NCI-H2029 (cell line): ENCODE measurements around the gene ACP7.
"Not testable (repeated sequence)": the region's sequence is repeated elsewhere in the genome, so short reads cannot be mapped to it uniquely, and the experiment has no call there.

Source experiments
- DNase-seq: peaks from one replicate; lab custom pipeline; 2025; lab: John Stamatoyannopoulos, UW

The ACP7 gene

GRCh38 chr19:39106194-39106593, 22.0 kb downstream of the ACP7 start:
- DNase-seq = no peak

GRCh38 chr19:39109641-39110040, 25.5 kb downstream of the ACP7 start:
- DNase-seq = no peak

- peak; percentile 51 for DNase-seq
Measured at GRCh38 chr19:39110263-39110967, 26.2 kb downstream of the ACP7 start.

- no peak for DNase-seq
Measured at GRCh38 chr19:39111593-39112199, 27.5 kb downstream of the ACP7 start.

- no peak for DNase-seq
Measured at GRCh38 chr19:39112338-39112890, 28.2 kb downstream of the ACP7 start.

- no peak for DNase-seq
Measured at GRCh38 chr19:39113199-39113598, 29.0 kb downstream of the ACP7 start.

- DNase-seq = no peak
Measured at GRCh38 chr19:39115105-39115847, 31.1 kb downstream of the ACP7 start.

GRCh38 chr19:39117023-39117422, 32.9 kb downstream of the ACP7 start:
- DNase-seq = not testable (repeated sequence)

- no peak for DNase-seq
Measured at GRCh38 chr19:39119830-39120229, 35.7 kb downstream of the ACP7 start.

- no peak for DNase-seq
Measured at GRCh38 chr19:39122934-39123731, 39.0 kb downstream of the ACP7 start.

- DNase-seq = no peak
Measured at GRCh38 chr19:39124136-39124764, 40.1 kb downstream of the ACP7 start.

GRCh38 chr19:39125199-39125553, 41.0 kb downstream of the ACP7 start:
- DNase-seq = no peak

- DNase-seq = peak; percentile 96
Measured at GRCh38 chr19:39125554-39126311, 41.6 kb downstream of the ACP7 start, which contains the start of gene PAK4. Gene PAK4, plus strand, starts transcription at chr19:39125786. Its CDS starts 43,768 bp downstream, at chr19:39169554.

GRCh38 chr19:39126312-39127187, 42.4 kb downstream of the ACP7 start:
- no peak for DNase-seq

- DNase-seq = peak; percentile 86
Measured at GRCh38 chr19:39127812-39128515, 43.8 kb downstream of the ACP7 start.

- no peak for DNase-seq
Measured at GRCh38 chr19:39128516-39129079, 44.4 kb downstream of the ACP7 start.

- no peak for DNase-seq
Measured at GRCh38 chr19:39129116-39129515, 44.9 kb downstream of the ACP7 start.

- DNase-seq = no peak
Measured at GRCh38 chr19:39130337-39131254, 46.4 kb downstream of the ACP7 start.
